ENCODE results near the gene ALKBH4.
"Not testable (repeated sequence)": the region's sequence is repeated elsewhere in the genome, so short reads cannot be mapped to it uniquely, and the experiment has no call there.

Gene ALKBH4

GRCh38 chr7:102478314-102479208 lies 13.9 kb upstream of the ALKBH4 start, which contains the start of gene POLR2J:
Gene POLR2J (minus strand): TSS chr7:102478922. CDS start chr7:102478860, 62 bp downstream.
- DNase-seq (ENCODE audit: low read depth in 2 of 2): peak; percentile 76 to 97

GRCh38 chr7:102474736-102475435 lies 10.2 kb upstream of the ALKBH4 start:
- not testable (repeated sequence) for DNase-seq (ENCODE audit: low read depth in 2 of 2)

- not testable (repeated sequence) for DNase-seq (ENCODE audit: low read depth in 2 of 2)
Observed at GRCh38 chr7:102474116-102474515, 9.5 kb upstream of the ALKBH4 start.

- DNase-seq (ENCODE audit: low read depth in 2 of 2): no peak
Observed at GRCh38 chr7:102473271-102473991, 8.8 kb upstream of the ALKBH4 start.

GRCh38 chr7:102472126-102473041 lies 7.7 kb upstream of the ALKBH4 start:
- DNase-seq (ENCODE audit: low read depth in 2 of 2): no peak

- no peak for DNase-seq (ENCODE audit: low read depth in 2 of 2)
Observed at GRCh38 chr7:102471791-102472125, 7.1 kb upstream of the ALKBH4 start.

GRCh38 chr7:102469972-102470825 lies 5.5 kb upstream of the ALKBH4 start:
- no peak for DNase-seq (ENCODE audit: low read depth in 2 of 2)

- no peak for DNase-seq (ENCODE audit: low read depth in 2 of 2)
Observed at GRCh38 chr7:102469351-102469971, 4.8 kb upstream of the ALKBH4 start.

- DNase-seq (ENCODE audit: low read depth in 2 of 2): no peak
Observed at GRCh38 chr7:102468478-102469350, 4.1 kb upstream of the ALKBH4 start.

GRCh38 chr7:102467581-102468477 lies 3.2 kb upstream of the ALKBH4 start:
- DNase-seq (ENCODE audit: low read depth in 2 of 2): no peak

GRCh38 chr7:102466097-102466496 lies 1.4 kb upstream of the ALKBH4 start:
- no peak for DNase-seq (ENCODE audit: low read depth in 2 of 2)

- no peak for DNase-seq (ENCODE audit: low read depth in 2 of 2)
Observed at GRCh38 chr7:102463841-102464576, 654 bp downstream of the ALKBH4 start.

GRCh38 chr7:102460467-102460866 lies 4.2 kb downstream of the ALKBH4 start:
- DNase-seq (ENCODE audit: low read depth in 2 of 2): no peak

- DNase-seq (ENCODE audit: low read depth in 2 of 2): no peak
Observed at GRCh38 chr7:102459221-102459844, 5.3 kb downstream of the ALKBH4 start.

- DNase-seq (ENCODE audit: low read depth in 2 of 2): no peak
Observed at GRCh38 chr7:102457352-102457924, 7.2 kb downstream of the ALKBH4 start.

GRCh38 chr7:102456327-102456726 lies 8.3 kb downstream of the ALKBH4 start:
- no peak for DNase-seq (ENCODE audit: low read depth in 2 of 2)

All from activated CD4-positive, alpha-beta T cell treated with anti-CD3 and anti-CD28 coated beads for 24 hours (primary cell).